ENCODE results near the gene BRD1. TPM values are rescaled to one million over a fixed set of nuclear protein-coding genes. Genes with fewer than 3 reads are reported as not detected.

The BRD1 gene
- total and polyA plus RNA-seq, 2 experiments from 2014 or later: 12.3 to 33.8 TPM

DNA sequence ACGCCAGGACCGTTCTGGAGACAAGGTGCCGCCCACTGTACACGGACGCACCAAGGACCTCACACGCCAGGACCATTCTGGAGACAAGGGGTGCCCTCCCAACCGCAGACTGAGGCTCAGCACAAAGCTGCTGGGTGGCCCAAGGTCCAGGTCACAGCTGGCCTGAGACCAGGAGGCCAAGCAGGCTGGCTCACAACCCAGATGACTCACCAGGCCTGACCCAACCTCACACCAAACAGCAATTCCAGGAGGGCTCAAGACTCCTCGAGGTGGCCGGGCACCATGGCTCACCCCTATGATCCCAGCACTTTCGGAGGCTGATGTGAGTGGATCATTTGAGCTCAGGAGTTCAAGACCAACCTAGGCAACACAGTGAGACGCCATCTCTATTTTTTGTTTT, 14.8 kb downstream of the BRD1 start (continued):
- TF ChIP-seq ZNF462 (CRISPR knock-in tag; IDR thresholded peaks at IDR 0.05): no peak
- no peak for TF ChIP-seq ZNF331 (CRISPR knock-in tag; IDR thresholded peaks at IDR 0.05; ENCODE audit: low read depth)
- no peak for TF ChIP-seq POLR2AphosphoS5 (IDR thresholded peaks at IDR 0.05; ENCODE audit: low read depth)

DNA sequence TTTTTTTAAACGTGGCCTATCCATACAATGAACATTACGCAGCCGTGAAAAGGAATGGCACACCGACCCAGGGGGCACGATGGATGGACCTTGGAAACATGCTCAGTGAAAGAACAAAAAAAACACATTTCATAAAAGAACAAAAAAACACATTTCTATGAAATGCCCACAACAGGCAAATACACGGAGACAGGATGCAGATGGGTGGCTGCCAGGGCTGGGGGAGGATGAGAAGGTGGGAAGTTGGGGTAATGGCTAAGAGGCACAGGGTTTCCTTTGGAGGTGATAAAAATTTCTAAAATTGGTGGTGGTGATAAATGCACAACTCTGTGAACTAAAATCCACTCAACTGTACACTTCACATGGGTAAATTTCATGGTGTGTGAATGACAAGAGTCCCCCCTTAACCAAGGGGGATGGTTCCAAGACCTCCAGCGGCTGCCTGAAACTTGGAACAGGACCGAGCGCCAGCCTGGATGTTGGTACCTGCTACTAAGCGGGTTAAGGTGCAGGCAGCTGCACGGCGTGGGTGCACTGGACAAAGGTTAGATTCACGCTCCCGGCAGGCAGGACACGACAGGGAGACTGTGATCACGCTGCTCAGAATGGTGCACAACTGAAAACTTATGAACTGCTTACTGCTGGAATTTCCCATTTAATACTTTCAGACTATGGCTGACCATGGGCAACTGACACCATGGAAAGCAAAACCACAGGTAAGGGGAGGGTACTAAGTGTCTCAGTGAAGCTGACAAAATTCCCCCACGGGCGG, 16.5 kb downstream of the BRD1 start:
- Histone ChIP-seq H3K27ac (ENCODE audit: low read depth) (no peak overlapping the region), H3K4me2 (no peak overlapping the region), H3K36me3 (ENCODE audit: insufficient read depth) (no peaks in the 10 kb centered on the region), H3K27me3 (ENCODE audit: insufficient read depth) (no peaks in the 10 kb centered on the region), H4K20me1 (replicated peaks; ENCODE audit: insufficient read depth) (peaks cover 68% of the 10 kb centered on the region), H3K4me3 (no peak overlapping the region), H3F3A (replicated peaks; ENCODE audit: low read depth) (0 out of 2 replicates have a peak, but pooled peaks cover 3% of the 10 kb centered on the region), H2AFZ (no peak overlapping the region), H3K79me2 (replicated peaks; ENCODE audit: insufficient read depth) (peaks cover 100% of the 10 kb centered on the region), H3K9me2 (ENCODE audit: insufficient read depth) (no peaks in the 10 kb centered on the region), H3K4me1 (ENCODE audit: insufficient read depth) (no peaks in the 10 kb centered on the region)
- TF ChIP-seq ZNF114 (CRISPR knock-in tag; IDR thresholded peaks at IDR 0.05): no peak
- TF ChIP-seq CREB1 (CRISPR knock-in tag; IDR thresholded peaks at IDR 0.05; ENCODE audit: low read depth): no peak
- TF ChIP-seq JUNB (IDR thresholded peaks at IDR 0.05; ENCODE audit: unreplicated experiment): no peak
- no peak for TF ChIP-seq ETS1 (IDR thresholded peaks at IDR 0.05)
- TF ChIP-seq EZH2phosphoT487 (IDR thresholded peaks at IDR 0.05; ENCODE audit: unreplicated experiment): no peak
- H3K9me3 Mint-ChIP-seq: no peaks in the 10 kb centered on the region
- H3K27ac Mint-ChIP-seq: no peak overlapping the region; the same call in 1 of the 2 replicates
- peaks cover 35% of the 10 kb centered on the region; the same call in 2 of the 3 replicates for H3K36me3 Mint-ChIP-seq (ENCODE audit: low read depth)
- peaks cover 7% of the 10 kb centered on the region; the same call in 1 of the 3 replicates for H3K4me1 Mint-ChIP-seq
- peaks cover 7% of the 10 kb centered on the region for H3K27me3 Mint-ChIP-seq (ENCODE audit: insufficient read depth, low read depth, poor library complexity)
- ATAC-seq: no peak
- no peak overlapping the region for H3K4me3 Mint-ChIP-seq
- no peak for DNase-seq (ENCODE audit: low spot score)

Measured in GM23338 (cell line).